Memory B cell (primary cell): ENCODE data around the gene TMEM30B.
A peak's percentile ranks its signal among the peaks of the same experiment; 100 is the strongest.
"Not testable (repeated sequence)": the region's sequence is repeated elsewhere in the genome, so short reads cannot be mapped to it uniquely, and the experiment has no call there.

ENCODE experiments used
- ATAC-seq: fragments of 150-1000 bp; cut with Tn5 transposase; 2 replicates; pipeline ENCODE4 v1.10.0; 2021; ENCODE audit warnings: low read depth, mild to moderate bottlenecking, moderate library complexity
- DNase-seq, 2 donors: peaks; one replicate each; pipeline ENCODE4 v3.0.0; 2022; ENCODE audit warnings: low spot score in 2 of 2
- H3K27ac Mint-ChIP-seq: one replicate; pipeline ENCODE4 v1.8.0; 2022; ENCODE audit warnings: mild to moderate bottlenecking, moderate library complexity, mixed read lengths
- H3K27me3 Mint-ChIP-seq: one replicate; pipeline ENCODE4 v1.8.0; 2022; ENCODE audit warnings: mixed read lengths
- H3K36me3 Mint-ChIP-seq: one replicate; pipeline ENCODE4 v1.8.0; 2022; ENCODE audit warnings: mild to moderate bottlenecking, mixed read lengths
- H3K4me1 Mint-ChIP-seq: one replicate; pipeline ENCODE4 v1.8.0; 2022; ENCODE audit warnings: mixed read lengths
- H3K4me3 Mint-ChIP-seq: one replicate; pipeline ENCODE4 v1.8.0; 2022; ENCODE audit warnings: mild to moderate bottlenecking, moderate library complexity, mixed read lengths
- H3K9me3 Mint-ChIP-seq: one replicate; pipeline ENCODE4 v1.8.0; 2022; ENCODE audit warnings: mixed read lengths

The TMEM30B gene

GRCh38 chr14:61252369-61253063, 28.6 kb downstream of the TMEM30B start:
- peak; percentile 49 to 68 for DNase-seq
- peaks cover 4% of the 10 kb centered on the region for H3K27me3 Mint-ChIP-seq
- no peak overlapping the region for H3K27ac Mint-ChIP-seq
- no peak overlapping the region for H3K4me3 Mint-ChIP-seq
- H3K36me3 Mint-ChIP-seq = no peaks in the 10 kb centered on the region
- H3K9me3 Mint-ChIP-seq = no peaks in the 10 kb centered on the region
- peak; percentile 94 for ATAC-seq
- peaks cover 3% of the 10 kb centered on the region for H3K4me1 Mint-ChIP-seq

- DNase-seq (no peak), ATAC-seq (no peak)
- Mint-ChIP-seq H3K27me3 (peaks cover 6% of the 10 kb centered on the region), H3K36me3 (no peaks in the 10 kb centered on the region), H3K4me3 (no peak overlapping the region), H3K27ac (no peak overlapping the region), H3K4me1 (peaks cover 3% of the 10 kb centered on the region), H3K9me3 (no peaks in the 10 kb centered on the region)
Measured at GRCh38 chr14:61250063-61250462, 31.1 kb downstream of the TMEM30B start.

GRCh38 chr14:61247935-61248334, 33.2 kb downstream of the TMEM30B start:
- ATAC-seq (no peak), DNase-seq (no peak)
- Mint-ChIP-seq H3K27ac (no peak overlapping the region), H3K27me3 (peaks cover 7% of the 10 kb centered on the region), H3K4me1 (peaks cover 3% of the 10 kb centered on the region), H3K36me3 (no peaks in the 10 kb centered on the region), H3K9me3 (no peaks in the 10 kb centered on the region), H3K4me3 (no peak overlapping the region)

GRCh38 chr14:61246721-61247120, 34.4 kb downstream of the TMEM30B start:
- H3K27me3 Mint-ChIP-seq = peaks cover 5% of the 10 kb centered on the region
- no peak overlapping the region for H3K27ac Mint-ChIP-seq

GRCh38 chr14:61244009-61244408, 37.1 kb downstream of the TMEM30B start:
- Mint-ChIP-seq H3K36me3 (peaks cover 11% of the 10 kb centered on the region), H3K27ac (no peak overlapping the region), H3K9me3 (peaks cover 9% of the 10 kb centered on the region), H3K27me3 (peaks cover 12% of the 10 kb centered on the region), H3K4me1 (no peaks in the 10 kb centered on the region), H3K4me3 (no peak overlapping the region)
- no peak for ATAC-seq
- DNase-seq = no peak

More at GRCh38 chr14:61246721-61247120, 34.4 kb downstream of the TMEM30B start:
- ATAC-seq (no peak), DNase-seq (no peak)
- Mint-ChIP-seq H3K9me3 (peaks cover 1% of the 10 kb centered on the region), H3K4me1 (no peaks in the 10 kb centered on the region), H3K4me3 (no peak overlapping the region), H3K36me3 (peaks cover under 1% of the 10 kb centered on the region)

GRCh38 chr14:61240206-61240605, 40.9 kb downstream of the TMEM30B start:
- DNase-seq (no peak), ATAC-seq (no peak)
- Mint-ChIP-seq H3K36me3 (peaks cover 11% of the 10 kb centered on the region), H3K9me3 (peaks cover 9% of the 10 kb centered on the region), H3K4me1 (no peaks in the 10 kb centered on the region), H3K4me3 (no peak overlapping the region), H3K27ac (no peak overlapping the region), H3K27me3 (peaks cover 14% of the 10 kb centered on the region)

GRCh38 chr14:61239285-61239684, 41.9 kb downstream of the TMEM30B start:
- H3K4me3 Mint-ChIP-seq, ATAC-seq: not testable (repeated sequence)

GRCh38 chr14:61238611-61239245, 42.4 kb downstream of the TMEM30B start:
- no peak overlapping the region for H3K4me3 Mint-ChIP-seq
- H3K36me3 Mint-ChIP-seq = peaks cover 11% of the 10 kb centered on the region
- peaks cover 13% of the 10 kb centered on the region for H3K27me3 Mint-ChIP-seq
- H3K9me3 Mint-ChIP-seq = peaks cover 9% of the 10 kb centered on the region
- H3K27ac Mint-ChIP-seq = no peak overlapping the region
- no peaks in the 10 kb centered on the region for H3K4me1 Mint-ChIP-seq
- ATAC-seq (no peak), DNase-seq (no peak)

More at GRCh38 chr14:61239285-61239684, 41.9 kb downstream of the TMEM30B start:
- not testable (repeated sequence) for H3K4me1 Mint-ChIP-seq, H3K9me3 Mint-ChIP-seq, H3K27ac Mint-ChIP-seq, DNase-seq
- Mint-ChIP-seq H3K27me3 (peaks cover 13% of the 10 kb centered on the region), H3K36me3 (peaks cover 11% of the 10 kb centered on the region)

- ATAC-seq = no peak
- no peaks in the 10 kb centered on the region for H3K4me1 Mint-ChIP-seq
- DNase-seq = no peak
- H3K27ac Mint-ChIP-seq = no peak overlapping the region
- peaks cover 11% of the 10 kb centered on the region for H3K27me3 Mint-ChIP-seq
- no peaks in the 10 kb centered on the region for H3K36me3 Mint-ChIP-seq
- H3K9me3 Mint-ChIP-seq = no peaks in the 10 kb centered on the region
- no peak overlapping the region for H3K4me3 Mint-ChIP-seq
Measured at GRCh38 chr14:61234215-61234916, 46.8 kb downstream of the TMEM30B start.

- H3K36me3 Mint-ChIP-seq = no peaks in the 10 kb centered on the region
- no peaks in the 10 kb centered on the region for H3K4me1 Mint-ChIP-seq
- no peaks in the 10 kb centered on the region for H3K9me3 Mint-ChIP-seq
- no peak overlapping the region for H3K27ac Mint-ChIP-seq
- no peak for DNase-seq
- ATAC-seq = no peak
- peaks cover 11% of the 10 kb centered on the region for H3K27me3 Mint-ChIP-seq
- no peak overlapping the region for H3K4me3 Mint-ChIP-seq
Measured at GRCh38 chr14:61233436-61233956, 47.6 kb downstream of the TMEM30B start.

GRCh38 chr14:61231810-61232209, 49.3 kb downstream of the TMEM30B start:
- ATAC-seq (no peak), DNase-seq (no peak)
- no peak overlapping the region for H3K27ac Mint-ChIP-seq
- H3K4me1 Mint-ChIP-seq = no peaks in the 10 kb centered on the region
- peaks cover 11% of the 10 kb centered on the region for H3K27me3 Mint-ChIP-seq
- no peaks in the 10 kb centered on the region for H3K9me3 Mint-ChIP-seq
- H3K36me3 Mint-ChIP-seq = no peaks in the 10 kb centered on the region
- no peak overlapping the region for H3K4me3 Mint-ChIP-seq

- Mint-ChIP-seq H3K36me3 (no peaks in the 10 kb centered on the region), H3K4me3 (no peak overlapping the region), H3K27me3 (peaks cover 10% of the 10 kb centered on the region), H3K9me3 (no peaks in the 10 kb centered on the region), H3K27ac (no peak overlapping the region), H3K4me1 (no peaks in the 10 kb centered on the region)
- ATAC-seq (no peak), DNase-seq (no peak)
Measured at GRCh38 chr14:61229981-61230380, 51.2 kb downstream of the TMEM30B start.

- H3K27me3 Mint-ChIP-seq = peaks cover 10% of the 10 kb centered on the region
- no peaks in the 10 kb centered on the region for H3K9me3 Mint-ChIP-seq
- no peak for DNase-seq
- H3K4me3 Mint-ChIP-seq = no peak overlapping the region
- H3K36me3 Mint-ChIP-seq = no peaks in the 10 kb centered on the region
- H3K27ac Mint-ChIP-seq = no peak overlapping the region
- no peak for ATAC-seq
- no peaks in the 10 kb centered on the region for H3K4me1 Mint-ChIP-seq
Measured at GRCh38 chr14:61229475-61229888, 51.7 kb downstream of the TMEM30B start.

- H3K27ac Mint-ChIP-seq = no peak overlapping the region
- peaks cover 14% of the 10 kb centered on the region for H3K27me3 Mint-ChIP-seq
- H3K9me3 Mint-ChIP-seq = no peaks in the 10 kb centered on the region
- ATAC-seq (no peak), DNase-seq (no peak)
- H3K4me1 Mint-ChIP-seq = no peaks in the 10 kb centered on the region
- no peaks in the 10 kb centered on the region for H3K36me3 Mint-ChIP-seq
- H3K4me3 Mint-ChIP-seq = no peak overlapping the region
Measured at GRCh38 chr14:61227884-61228591, 53.1 kb downstream of the TMEM30B start.
